ENCODE measurements around the gene TP53INP2. TPM values are rescaled to one million over a fixed set of nuclear protein-coding genes. Genes with fewer than 3 reads are reported as not detected.

TP53INP2 gene
- total and polyA plus RNA-seq, 2 of the 8 experiments (the other 6 are each of a cell fraction or from before 2014, with no cell fraction given): 2.4 to 4.8 TPM

DNA sequence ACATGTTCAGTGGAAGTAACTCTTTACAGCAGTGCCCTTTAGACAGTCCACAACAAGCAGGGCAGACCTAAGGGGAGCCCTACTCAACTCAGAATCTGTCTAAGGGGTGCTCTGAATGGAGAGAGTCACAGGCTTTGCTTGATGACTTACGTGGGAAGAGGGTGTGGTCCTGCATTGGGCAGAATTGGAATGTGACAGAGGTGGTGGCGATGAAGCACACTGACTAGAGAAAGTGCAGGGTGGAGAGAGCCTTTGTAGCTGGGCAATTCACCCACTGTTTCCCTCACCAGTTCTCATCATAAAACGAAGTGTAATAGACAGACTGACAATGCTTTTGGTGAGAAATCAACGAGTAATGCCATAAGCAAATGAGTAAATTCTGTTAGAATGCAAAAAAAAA lies 11.2 kb downstream of the TP53INP2 start (continued):
- TF ChIP-seq, protein P1, sequence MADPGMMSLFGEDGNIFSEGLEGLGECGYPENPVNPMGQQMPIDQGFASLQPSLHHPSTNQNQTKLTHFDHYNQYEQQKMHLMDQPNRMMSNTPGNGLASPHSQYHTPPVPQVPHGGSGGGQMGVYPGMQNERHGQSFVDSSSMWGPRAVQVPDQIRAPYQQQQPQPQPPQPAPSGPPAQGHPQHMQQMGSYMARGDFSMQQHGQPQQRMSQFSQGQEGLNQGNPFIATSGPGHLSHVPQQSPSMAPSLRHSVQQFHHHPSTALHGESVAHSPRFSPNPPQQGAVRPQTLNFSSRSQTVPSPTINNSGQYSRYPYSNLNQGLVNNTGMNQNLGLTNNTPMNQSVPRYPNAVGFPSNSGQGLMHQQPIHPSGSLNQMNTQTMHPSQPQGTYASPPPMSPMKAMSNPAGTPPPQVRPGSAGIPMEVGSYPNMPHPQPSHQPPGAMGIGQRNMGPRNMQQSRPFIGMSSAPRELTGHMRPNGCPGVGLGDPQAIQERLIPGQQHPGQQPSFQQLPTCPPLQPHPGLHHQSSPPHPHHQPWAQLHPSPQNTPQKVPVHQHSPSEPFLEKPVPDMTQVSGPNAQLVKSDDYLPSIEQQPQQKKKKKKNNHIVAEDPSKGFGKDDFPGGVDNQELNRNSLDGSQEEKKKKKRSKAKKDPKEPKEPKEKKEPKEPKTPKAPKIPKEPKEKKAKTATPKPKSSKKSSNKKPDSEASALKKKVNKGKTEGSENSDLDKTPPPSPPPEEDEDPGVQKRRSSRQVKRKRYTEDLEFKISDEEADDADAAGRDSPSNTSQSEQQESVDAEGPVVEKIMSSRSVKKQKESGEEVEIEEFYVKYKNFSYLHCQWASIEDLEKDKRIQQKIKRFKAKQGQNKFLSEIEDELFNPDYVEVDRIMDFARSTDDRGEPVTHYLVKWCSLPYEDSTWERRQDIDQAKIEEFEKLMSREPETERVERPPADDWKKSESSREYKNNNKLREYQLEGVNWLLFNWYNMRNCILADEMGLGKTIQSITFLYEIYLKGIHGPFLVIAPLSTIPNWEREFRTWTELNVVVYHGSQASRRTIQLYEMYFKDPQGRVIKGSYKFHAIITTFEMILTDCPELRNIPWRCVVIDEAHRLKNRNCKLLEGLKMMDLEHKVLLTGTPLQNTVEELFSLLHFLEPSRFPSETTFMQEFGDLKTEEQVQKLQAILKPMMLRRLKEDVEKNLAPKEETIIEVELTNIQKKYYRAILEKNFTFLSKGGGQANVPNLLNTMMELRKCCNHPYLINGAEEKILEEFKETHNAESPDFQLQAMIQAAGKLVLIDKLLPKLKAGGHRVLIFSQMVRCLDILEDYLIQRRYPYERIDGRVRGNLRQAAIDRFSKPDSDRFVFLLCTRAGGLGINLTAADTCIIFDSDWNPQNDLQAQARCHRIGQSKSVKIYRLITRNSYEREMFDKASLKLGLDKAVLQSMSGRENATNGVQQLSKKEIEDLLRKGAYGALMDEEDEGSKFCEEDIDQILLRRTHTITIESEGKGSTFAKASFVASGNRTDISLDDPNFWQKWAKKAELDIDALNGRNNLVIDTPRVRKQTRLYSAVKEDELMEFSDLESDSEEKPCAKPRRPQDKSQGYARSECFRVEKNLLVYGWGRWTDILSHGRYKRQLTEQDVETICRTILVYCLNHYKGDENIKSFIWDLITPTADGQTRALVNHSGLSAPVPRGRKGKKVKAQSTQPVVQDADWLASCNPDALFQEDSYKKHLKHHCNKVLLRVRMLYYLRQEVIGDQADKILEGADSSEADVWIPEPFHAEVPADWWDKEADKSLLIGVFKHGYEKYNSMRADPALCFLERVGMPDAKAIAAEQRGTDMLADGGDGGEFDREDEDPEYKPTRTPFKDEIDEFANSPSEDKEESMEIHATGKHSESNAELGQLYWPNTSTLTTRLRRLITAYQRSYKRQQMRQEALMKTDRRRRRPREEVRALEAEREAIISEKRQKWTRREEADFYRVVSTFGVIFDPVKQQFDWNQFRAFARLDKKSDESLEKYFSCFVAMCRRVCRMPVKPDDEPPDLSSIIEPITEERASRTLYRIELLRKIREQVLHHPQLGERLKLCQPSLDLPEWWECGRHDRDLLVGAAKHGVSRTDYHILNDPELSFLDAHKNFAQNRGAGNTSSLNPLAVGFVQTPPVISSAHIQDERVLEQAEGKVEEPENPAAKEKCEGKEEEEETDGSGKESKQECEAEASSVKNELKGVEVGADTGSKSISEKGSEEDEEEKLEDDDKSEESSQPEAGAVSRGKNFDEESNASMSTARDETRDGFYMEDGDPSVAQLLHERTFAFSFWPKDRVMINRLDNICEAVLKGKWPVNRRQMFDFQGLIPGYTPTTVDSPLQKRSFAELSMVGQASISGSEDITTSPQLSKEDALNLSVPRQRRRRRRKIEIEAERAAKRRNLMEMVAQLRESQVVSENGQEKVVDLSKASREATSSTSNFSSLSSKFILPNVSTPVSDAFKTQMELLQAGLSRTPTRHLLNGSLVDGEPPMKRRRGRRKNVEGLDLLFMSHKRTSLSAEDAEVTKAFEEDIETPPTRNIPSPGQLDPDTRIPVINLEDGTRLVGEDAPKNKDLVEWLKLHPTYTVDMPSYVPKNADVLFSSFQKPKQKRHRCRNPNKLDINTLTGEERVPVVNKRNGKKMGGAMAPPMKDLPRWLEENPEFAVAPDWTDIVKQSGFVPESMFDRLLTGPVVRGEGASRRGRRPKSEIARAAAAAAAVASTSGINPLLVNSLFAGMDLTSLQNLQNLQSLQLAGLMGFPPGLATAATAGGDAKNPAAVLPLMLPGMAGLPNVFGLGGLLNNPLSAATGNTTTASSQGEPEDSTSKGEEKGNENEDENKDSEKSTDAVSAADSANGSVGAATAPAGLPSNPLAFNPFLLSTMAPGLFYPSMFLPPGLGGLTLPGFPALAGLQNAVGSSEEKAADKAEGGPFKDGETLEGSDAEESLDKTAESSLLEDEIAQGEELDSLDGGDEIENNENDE (IDR thresholded peaks at IDR 0.05; ENCODE audit: insufficient replicate concordance, low read length): no peak
- TF ChIP-seq JUN (IDR thresholded peaks at IDR 0.05; ENCODE audit: low read depth, low read length): no peak
- TF ChIP-seq POLR2AphosphoS5 (IDR thresholded peaks at IDR 0.05; ENCODE audit: low read depth, low read length): no peak
- TF ChIP-seq KDM4A (IDR thresholded peaks at IDR 0.05; ENCODE audit: low read depth, low read length, severe bottlenecking): no peak
- TF ChIP-seq SP4 (IDR thresholded peaks at IDR 0.05; ENCODE audit: low read length): no peak
- TF ChIP-seq CREB1 (IDR thresholded peaks at IDR 0.05): no peak
- TF ChIP-seq CTBP2 (IDR thresholded peaks at IDR 0.05; ENCODE audit: borderline replicate concordance, insufficient read depth, insufficient read length, low read length): no peak
- TF ChIP-seq, protein P2, sequence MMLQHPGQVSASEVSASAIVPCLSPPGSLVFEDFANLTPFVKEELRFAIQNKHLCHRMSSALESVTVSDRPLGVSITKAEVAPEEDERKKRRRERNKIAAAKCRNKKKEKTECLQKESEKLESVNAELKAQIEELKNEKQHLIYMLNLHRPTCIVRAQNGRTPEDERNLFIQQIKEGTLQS (IDR thresholded peaks at IDR 0.05; ENCODE audit: insufficient read depth, low read depth, low read length): no peak
- TF ChIP-seq CBX8 (IDR thresholded peaks at IDR 0.05; ENCODE audit: borderline replicate concordance, low read depth, low read length): no peak
- no peak for TF ChIP-seq HDAC2 (IDR thresholded peaks at IDR 0.05; ENCODE audit: borderline replicate concordance in 1 of 2, low read depth in 2 of 2, low read length in 2 of 2)
- no peak for TF ChIP-seq EGR1 (IDR thresholded peaks at IDR 0.05; ENCODE audit: borderline replicate concordance, low read depth, low read length)
- no peak for TF ChIP-seq KDM5A (IDR thresholded peaks at IDR 0.05; ENCODE audit: low read length)
